Measurements from ENCODE around the gene LRRIQ3. TPM values are rescaled to one million over a fixed set of nuclear protein-coding genes. Genes with fewer than 3 reads are reported as not detected.

Gene LRRIQ3
- total and polyA plus RNA-seq, 2 of the 13 experiments (the other 11 are each of a cell fraction or from before 2014, with no cell fraction given) = 1.1 to 1.3 TPM

DNA sequence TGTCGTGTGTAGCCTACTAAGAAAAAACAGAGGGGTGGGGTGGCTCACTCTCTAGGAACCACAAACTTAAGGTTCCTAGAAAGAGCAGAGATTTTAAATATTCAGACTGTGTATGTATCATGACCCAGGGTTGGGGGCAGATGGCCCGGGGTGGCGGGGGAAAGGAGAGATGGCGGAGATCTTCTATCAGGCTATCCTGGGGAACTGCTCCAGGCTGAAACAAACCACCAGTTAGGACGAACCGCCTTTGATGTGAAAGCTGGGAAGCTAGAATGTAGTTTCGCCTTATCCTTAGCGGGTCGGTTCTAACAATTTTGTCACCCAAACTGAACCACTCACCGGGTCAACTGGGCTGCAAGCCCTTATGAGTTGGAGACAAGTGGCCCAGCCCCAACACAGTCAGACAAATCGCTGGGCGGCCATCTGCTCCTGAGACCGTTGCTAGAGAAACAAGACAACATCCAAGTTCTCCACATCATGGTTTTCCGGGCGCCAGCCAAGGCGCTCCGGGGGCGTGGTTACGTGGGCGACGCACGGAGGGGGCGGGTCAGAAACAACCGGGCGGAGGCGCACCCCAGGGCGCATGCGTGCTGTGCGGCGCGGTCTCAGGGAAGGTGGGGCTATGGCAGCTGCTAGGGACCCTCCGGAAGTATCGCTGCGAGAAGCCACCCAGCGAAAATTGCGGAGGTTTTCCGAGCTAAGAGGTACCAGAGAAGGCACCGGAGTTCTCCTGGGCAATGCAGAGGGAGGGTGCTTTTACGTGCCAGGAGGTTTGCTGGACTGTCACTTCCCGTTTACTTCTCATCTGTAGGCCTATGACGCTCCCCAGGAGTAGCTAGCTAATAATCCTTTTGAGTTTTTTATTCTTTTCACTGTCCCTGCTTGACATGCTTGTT, at the start of gene LRRIQ3, which contains the start of gene FPGT (continued):
- no peak for TF ChIP-seq ZSCAN5A (CRISPR knock-in tag; IDR thresholded peaks at IDR 0.05; ENCODE audit: borderline replicate concordance)
- TF ChIP-seq ETV5 (CRISPR knock-in tag; IDR thresholded peaks at IDR 0.05; ENCODE audit: borderline replicate concordance) = peak; percentile 80
- no peak for TF ChIP-seq ZC3H13 (CRISPR knock-in tag; IDR thresholded peaks at IDR 0.05)
- peak; percentile 81 for TF ChIP-seq SAP130 (CRISPR knock-in tag; IDR thresholded peaks at IDR 0.05; ENCODE audit: low read depth)
- TF ChIP-seq NFYC (CRISPR knock-in tag; IDR thresholded peaks at IDR 0.05) = no peak
- TF ChIP-seq ISL2 (CRISPR knock-in tag; IDR thresholded peaks at IDR 0.05) = peak; percentile 56; the same call in 1 of the 2 replicates
- TF ChIP-seq ZNF577 (CRISPR knock-in tag; IDR thresholded peaks at IDR 0.05; ENCODE audit: borderline replicate concordance, low read depth) = no peak
- TF ChIP-seq HDAC2 (CRISPR knock-in tag; IDR thresholded peaks at IDR 0.05) = peak; percentile 36; the same call in 1 of the 2 replicates
- no peak for TF ChIP-seq ZBTB3 (CRISPR knock-in tag; IDR thresholded peaks at IDR 0.05; ENCODE audit: borderline replicate concordance, low read depth)
- no peak; the same call in 1 of the 2 replicates for TF ChIP-seq TFE3 (CRISPR knock-in tag; IDR thresholded peaks at IDR 0.05)
- TF ChIP-seq GLI4 (CRISPR knock-in tag; IDR thresholded peaks at IDR 0.05; ENCODE audit: borderline replicate concordance) = peak; percentile 27; the same call in 1 of the 2 replicates
- no peak for TF ChIP-seq CHD2 (IDR thresholded peaks at IDR 0.05; ENCODE audit: low read depth, low read length)
- no peak; the same call in 1 of the 2 replicates for TF ChIP-seq ZNF768 (CRISPR knock-in tag; IDR thresholded peaks at IDR 0.05)
- TF ChIP-seq, protein P1, sequence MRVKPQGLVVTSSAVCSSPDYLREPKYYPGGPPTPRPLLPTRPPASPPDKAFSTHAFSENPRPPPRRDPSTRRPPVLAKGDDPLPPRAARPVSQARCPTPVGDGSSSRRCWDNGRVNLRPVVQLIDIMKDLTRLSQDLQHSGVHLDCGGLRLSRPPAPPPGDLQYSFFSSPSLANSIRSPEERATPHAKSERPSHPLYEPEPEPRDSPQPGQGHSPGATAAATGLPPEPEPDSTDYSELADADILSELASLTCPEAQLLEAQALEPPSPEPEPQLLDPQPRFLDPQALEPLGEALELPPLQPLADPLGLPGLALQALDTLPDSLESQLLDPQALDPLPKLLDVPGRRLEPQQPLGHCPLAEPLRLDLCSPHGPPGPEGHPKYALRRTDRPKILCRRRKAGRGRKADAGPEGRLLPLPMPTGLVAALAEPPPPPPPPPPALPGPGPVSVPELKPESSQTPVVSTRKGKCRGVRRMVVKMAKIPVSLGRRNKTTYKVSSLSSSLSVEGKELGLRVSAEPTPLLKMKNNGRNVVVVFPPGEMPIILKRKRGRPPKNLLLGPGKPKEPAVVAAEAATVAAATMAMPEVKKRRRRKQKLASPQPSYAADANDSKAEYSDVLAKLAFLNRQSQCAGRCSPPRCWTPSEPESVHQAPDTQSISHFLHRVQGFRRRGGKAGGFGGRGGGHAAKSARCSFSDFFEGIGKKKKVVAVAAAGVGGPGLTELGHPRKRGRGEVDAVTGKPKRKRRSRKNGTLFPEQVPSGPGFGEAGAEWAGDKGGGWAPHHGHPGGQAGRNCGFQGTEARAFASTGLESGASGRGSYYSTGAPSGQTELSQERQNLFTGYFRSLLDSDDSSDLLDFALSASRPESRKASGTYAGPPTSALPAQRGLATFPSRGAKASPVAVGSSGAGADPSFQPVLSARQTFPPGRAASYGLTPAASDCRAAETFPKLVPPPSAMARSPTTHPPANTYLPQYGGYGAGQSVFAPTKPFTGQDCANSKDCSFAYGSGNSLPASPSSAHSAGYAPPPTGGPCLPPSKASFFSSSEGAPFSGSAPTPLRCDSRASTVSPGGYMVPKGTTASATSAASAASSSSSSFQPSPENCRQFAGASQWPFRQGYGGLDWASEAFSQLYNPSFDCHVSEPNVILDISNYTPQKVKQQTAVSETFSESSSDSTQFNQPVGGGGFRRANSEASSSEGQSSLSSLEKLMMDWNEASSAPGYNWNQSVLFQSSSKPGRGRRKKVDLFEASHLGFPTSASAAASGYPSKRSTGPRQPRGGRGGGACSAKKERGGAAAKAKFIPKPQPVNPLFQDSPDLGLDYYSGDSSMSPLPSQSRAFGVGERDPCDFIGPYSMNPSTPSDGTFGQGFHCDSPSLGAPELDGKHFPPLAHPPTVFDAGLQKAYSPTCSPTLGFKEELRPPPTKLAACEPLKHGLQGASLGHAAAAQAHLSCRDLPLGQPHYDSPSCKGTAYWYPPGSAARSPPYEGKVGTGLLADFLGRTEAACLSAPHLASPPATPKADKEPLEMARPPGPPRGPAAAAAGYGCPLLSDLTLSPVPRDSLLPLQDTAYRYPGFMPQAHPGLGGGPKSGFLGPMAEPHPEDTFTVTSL (CRISPR knock-in tag; IDR thresholded peaks at IDR 0.05; ENCODE audit: borderline replicate concordance) = peak; percentile 12; the same call in 1 of the 2 replicates
- TF ChIP-seq PCBP1 (IDR thresholded peaks at IDR 0.05; ENCODE audit: borderline replicate concordance, low read depth, low read length) = no peak
- TF ChIP-seq, protein P2, sequence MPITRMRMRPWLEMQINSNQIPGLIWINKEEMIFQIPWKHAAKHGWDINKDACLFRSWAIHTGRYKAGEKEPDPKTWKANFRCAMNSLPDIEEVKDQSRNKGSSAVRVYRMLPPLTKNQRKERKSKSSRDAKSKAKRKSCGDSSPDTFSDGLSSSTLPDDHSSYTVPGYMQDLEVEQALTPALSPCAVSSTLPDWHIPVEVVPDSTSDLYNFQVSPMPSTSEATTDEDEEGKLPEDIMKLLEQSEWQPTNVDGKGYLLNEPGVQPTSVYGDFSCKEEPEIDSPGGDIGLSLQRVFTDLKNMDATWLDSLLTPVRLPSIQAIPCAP (CRISPR knock-in tag; IDR thresholded peaks at IDR 0.05; ENCODE audit: low read depth) = no peak
- TF ChIP-seq NR1H2 (CRISPR knock-in tag; IDR thresholded peaks at IDR 0.05; ENCODE audit: borderline replicate concordance, low read depth) = no peak
- no peak for TF ChIP-seq SRSF9 (IDR thresholded peaks at IDR 0.05; ENCODE audit: borderline replicate concordance, insufficient read depth, low read depth, low read length, poor library complexity, severe bottlenecking)
- no peak for TF ChIP-seq ZBTB42 (CRISPR knock-in tag; IDR thresholded peaks at IDR 0.05)
